H1 (cell line): ENCODE data around the gene ZBED4. TPM values are rescaled to one million over a fixed set of nuclear protein-coding genes. Genes with fewer than 3 reads are reported as not detected.

Source experiments
- TAF1 ChIP-seq: IDR thresholded peaks from 2 replicates; pipeline ENCODE4 v1.6.1; 2011; ENCODE audit warnings: mild to moderate bottlenecking, low read depth, low read length
- polyA plus RNA-seq, 7 experiments: library from polyadenylated mRNA; depleted of rRNA in 3 of 7; stranded (reverse) in 5 of 7; unstranded in 2 of 7; fragments of >200 nt in 5 of 7; fragments of 200-250 nt in 2 of 7; gene quantifications; 1 replicate in 5 of 7; 2 replicates in 1 of 7; 4 replicates in 1 of 7; pipeline versions ENCODE4 v1.2.1 to v1.2.3, GENCODE V29; 2011 to 2013; ENCODE audit warnings: missing spikeins in 2 of 7, mixed read lengths in 2 of 7
- total RNA-seq: library from RNA; stranded (reverse); fragmentation: NEBNext Ultra II Directional; extraction: Animal tissue kit (Norgen Biotek cat#: 25700); gene quantifications from 2 replicates; pipeline ENCODE4 v1.2.1, GENCODE V29; 2021
- TF ChIP-seq, protein P1 (sequence below): fragments of 300-600 bp; sonication (generic); IDR thresholded peaks from 2 replicates; pipeline ENCODE4 v1.7.1; 2012; ENCODE audit warnings: low read length, moderate library complexity, mild to moderate bottlenecking, inconsistent platforms; ENCODE audit not compliant: insufficient replicate concordance

The ZBED4 gene
- total and polyA plus RNA-seq, 2 of the 8 experiments (the other 6 are each of a cell fraction or from before 2014, with no cell fraction given) = 11.0 to 28.3 TPM

- TF ChIP-seq, protein P1, sequence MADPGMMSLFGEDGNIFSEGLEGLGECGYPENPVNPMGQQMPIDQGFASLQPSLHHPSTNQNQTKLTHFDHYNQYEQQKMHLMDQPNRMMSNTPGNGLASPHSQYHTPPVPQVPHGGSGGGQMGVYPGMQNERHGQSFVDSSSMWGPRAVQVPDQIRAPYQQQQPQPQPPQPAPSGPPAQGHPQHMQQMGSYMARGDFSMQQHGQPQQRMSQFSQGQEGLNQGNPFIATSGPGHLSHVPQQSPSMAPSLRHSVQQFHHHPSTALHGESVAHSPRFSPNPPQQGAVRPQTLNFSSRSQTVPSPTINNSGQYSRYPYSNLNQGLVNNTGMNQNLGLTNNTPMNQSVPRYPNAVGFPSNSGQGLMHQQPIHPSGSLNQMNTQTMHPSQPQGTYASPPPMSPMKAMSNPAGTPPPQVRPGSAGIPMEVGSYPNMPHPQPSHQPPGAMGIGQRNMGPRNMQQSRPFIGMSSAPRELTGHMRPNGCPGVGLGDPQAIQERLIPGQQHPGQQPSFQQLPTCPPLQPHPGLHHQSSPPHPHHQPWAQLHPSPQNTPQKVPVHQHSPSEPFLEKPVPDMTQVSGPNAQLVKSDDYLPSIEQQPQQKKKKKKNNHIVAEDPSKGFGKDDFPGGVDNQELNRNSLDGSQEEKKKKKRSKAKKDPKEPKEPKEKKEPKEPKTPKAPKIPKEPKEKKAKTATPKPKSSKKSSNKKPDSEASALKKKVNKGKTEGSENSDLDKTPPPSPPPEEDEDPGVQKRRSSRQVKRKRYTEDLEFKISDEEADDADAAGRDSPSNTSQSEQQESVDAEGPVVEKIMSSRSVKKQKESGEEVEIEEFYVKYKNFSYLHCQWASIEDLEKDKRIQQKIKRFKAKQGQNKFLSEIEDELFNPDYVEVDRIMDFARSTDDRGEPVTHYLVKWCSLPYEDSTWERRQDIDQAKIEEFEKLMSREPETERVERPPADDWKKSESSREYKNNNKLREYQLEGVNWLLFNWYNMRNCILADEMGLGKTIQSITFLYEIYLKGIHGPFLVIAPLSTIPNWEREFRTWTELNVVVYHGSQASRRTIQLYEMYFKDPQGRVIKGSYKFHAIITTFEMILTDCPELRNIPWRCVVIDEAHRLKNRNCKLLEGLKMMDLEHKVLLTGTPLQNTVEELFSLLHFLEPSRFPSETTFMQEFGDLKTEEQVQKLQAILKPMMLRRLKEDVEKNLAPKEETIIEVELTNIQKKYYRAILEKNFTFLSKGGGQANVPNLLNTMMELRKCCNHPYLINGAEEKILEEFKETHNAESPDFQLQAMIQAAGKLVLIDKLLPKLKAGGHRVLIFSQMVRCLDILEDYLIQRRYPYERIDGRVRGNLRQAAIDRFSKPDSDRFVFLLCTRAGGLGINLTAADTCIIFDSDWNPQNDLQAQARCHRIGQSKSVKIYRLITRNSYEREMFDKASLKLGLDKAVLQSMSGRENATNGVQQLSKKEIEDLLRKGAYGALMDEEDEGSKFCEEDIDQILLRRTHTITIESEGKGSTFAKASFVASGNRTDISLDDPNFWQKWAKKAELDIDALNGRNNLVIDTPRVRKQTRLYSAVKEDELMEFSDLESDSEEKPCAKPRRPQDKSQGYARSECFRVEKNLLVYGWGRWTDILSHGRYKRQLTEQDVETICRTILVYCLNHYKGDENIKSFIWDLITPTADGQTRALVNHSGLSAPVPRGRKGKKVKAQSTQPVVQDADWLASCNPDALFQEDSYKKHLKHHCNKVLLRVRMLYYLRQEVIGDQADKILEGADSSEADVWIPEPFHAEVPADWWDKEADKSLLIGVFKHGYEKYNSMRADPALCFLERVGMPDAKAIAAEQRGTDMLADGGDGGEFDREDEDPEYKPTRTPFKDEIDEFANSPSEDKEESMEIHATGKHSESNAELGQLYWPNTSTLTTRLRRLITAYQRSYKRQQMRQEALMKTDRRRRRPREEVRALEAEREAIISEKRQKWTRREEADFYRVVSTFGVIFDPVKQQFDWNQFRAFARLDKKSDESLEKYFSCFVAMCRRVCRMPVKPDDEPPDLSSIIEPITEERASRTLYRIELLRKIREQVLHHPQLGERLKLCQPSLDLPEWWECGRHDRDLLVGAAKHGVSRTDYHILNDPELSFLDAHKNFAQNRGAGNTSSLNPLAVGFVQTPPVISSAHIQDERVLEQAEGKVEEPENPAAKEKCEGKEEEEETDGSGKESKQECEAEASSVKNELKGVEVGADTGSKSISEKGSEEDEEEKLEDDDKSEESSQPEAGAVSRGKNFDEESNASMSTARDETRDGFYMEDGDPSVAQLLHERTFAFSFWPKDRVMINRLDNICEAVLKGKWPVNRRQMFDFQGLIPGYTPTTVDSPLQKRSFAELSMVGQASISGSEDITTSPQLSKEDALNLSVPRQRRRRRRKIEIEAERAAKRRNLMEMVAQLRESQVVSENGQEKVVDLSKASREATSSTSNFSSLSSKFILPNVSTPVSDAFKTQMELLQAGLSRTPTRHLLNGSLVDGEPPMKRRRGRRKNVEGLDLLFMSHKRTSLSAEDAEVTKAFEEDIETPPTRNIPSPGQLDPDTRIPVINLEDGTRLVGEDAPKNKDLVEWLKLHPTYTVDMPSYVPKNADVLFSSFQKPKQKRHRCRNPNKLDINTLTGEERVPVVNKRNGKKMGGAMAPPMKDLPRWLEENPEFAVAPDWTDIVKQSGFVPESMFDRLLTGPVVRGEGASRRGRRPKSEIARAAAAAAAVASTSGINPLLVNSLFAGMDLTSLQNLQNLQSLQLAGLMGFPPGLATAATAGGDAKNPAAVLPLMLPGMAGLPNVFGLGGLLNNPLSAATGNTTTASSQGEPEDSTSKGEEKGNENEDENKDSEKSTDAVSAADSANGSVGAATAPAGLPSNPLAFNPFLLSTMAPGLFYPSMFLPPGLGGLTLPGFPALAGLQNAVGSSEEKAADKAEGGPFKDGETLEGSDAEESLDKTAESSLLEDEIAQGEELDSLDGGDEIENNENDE = no peak
- no peak for TF ChIP-seq TAF1
- TF ChIP-seq, all 59 proteins: peak for 0
These were observed 52.6 kb downstream of the ZBED4 start (continued) for GRCh38 chr22:49906071-49906798.
